Measurements from ENCODE around the gene NMNAT1. TPM values are rescaled to one million over a fixed set of nuclear protein-coding genes. Genes with fewer than 3 reads are reported as not detected.
A peak's percentile ranks its signal among the peaks of the same experiment; 100 is the strongest.

Gene NMNAT1
- total and polyA plus RNA-seq, 7 experiments from 2014 or later = 2.7 to 9.5 (median 7.5) TPM

DNA sequence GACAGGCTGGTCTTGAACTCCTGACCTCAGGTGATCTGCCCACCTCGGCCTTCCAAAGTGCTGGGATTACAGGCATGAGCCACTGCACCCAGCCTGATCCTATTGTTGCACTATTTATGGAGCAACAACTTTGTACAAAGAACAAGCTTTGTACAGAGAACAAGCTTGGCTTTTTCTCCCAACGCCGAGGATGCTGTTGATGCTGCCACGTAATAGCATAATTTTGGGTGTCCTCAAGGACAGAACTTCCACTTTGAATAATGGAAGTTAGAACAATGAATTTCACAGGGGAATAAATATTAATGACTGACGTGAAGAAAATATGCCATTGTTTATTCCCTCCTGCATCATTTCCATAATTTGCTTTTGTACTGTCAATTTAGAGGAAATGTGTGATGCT is 41.0 kb downstream of the NMNAT1 start:
- no peaks in the 10 kb centered on the region for H3K9me3 Mint-ChIP-seq
- Histone ChIP-seq H3K9me3 (ENCODE audit: control insufficient read depth in 2 of 3, low read length in 3 of 3) (no peaks in the 10 kb centered on the region), H3K4me1 (ENCODE audit: control insufficient read depth in 2 of 2, insufficient read depth in 2 of 2, low read length in 2 of 2) (no peaks in the 10 kb centered on the region), H3K27ac (ENCODE audit: low read depth, low read length) (no peak overlapping the region), H3K27me3 (ENCODE audit: control insufficient read depth in 2 of 2, insufficient read depth in 2 of 2, low read length in 2 of 2) (no peaks in the 10 kb centered on the region), H3K36me3 (ENCODE audit: control insufficient read depth in 2 of 3, insufficient read depth in 3 of 3, low read length in 3 of 3) (peaks cover 0 to 20% (median 0%) of the 10 kb centered on the region in 3 experiments), H3K4me3 (ENCODE audit: low read length) (no peak overlapping the region)
- H3K27me3 Mint-ChIP-seq = no peaks in the 10 kb centered on the region
- ATAC-seq = no peak
- intact Hi-C loops (cut with micrococcal nuclease) = no loop called here
- no peaks in the 10 kb centered on the region for H3K4me1 Mint-ChIP-seq
- no peak for DNase-seq
- no peak overlapping the region for H3K4me3 Mint-ChIP-seq
- peaks cover 3 to 22% (median 6%) of the 10 kb centered on the region in 5 donors for H3K36me3 Mint-ChIP-seq
- CTCF ChIA-PET = no interaction called here
- H3K27ac Mint-ChIP-seq = no peak overlapping the region
- POLR2A ChIA-PET = no interaction called here

DNA sequence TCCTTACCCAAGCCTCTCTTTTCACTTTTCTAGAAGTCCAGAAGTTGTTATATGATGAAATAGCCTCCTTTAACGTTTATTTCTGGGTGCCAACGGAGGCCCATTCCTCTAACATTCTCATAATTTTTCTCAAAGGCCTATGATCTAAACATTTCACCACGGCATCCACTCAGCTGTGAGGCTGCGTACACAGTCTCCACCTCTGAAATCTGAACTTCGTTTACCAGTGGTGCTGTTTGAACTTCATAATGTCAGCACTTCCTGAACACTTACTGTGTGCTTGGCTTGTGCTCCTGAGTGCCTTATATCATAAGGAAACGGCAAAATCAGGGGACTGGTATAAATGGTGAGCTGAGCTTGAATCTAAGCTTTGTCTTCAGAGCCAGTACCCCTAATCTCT is 41.7 kb downstream of the NMNAT1 start:
- Histone ChIP-seq H3K4me1 (ENCODE audit: control insufficient read depth in 2 of 2, insufficient read depth in 2 of 2, low read length in 2 of 2) (no peaks in the 10 kb centered on the region), H3K27ac (ENCODE audit: low read depth, low read length) (no peak overlapping the region), H3K9me3 (ENCODE audit: control insufficient read depth in 2 of 3, low read length in 3 of 3) (no peaks in the 10 kb centered on the region), H3K4me3 (ENCODE audit: low read length) (no peak overlapping the region), H3K27me3 (ENCODE audit: control insufficient read depth in 2 of 2, insufficient read depth in 2 of 2, low read length in 2 of 2) (no peaks in the 10 kb centered on the region), H3K36me3 (ENCODE audit: control insufficient read depth in 2 of 3, insufficient read depth in 3 of 3, low read length in 3 of 3) (peaks cover 0 to 20% (median 0%) of the 10 kb centered on the region in 3 experiments)
- intact Hi-C loops (cut with micrococcal nuclease) = no loop called here
- Mint-ChIP-seq H3K9me3 (no peaks in the 10 kb centered on the region), H3K27ac (no peak overlapping the region), H3K4me3 (no peak overlapping the region), H3K27me3 (no peaks in the 10 kb centered on the region), H3K36me3 (peaks cover 3 to 21% (median 6%) of the 10 kb centered on the region in 5 donors), H3K4me1 (no peaks in the 10 kb centered on the region)
- ChIA-PET POLR2A (no interaction called here), CTCF (no interaction called here)
- DNase-seq (no peak), ATAC-seq (no peak)

DNA sequence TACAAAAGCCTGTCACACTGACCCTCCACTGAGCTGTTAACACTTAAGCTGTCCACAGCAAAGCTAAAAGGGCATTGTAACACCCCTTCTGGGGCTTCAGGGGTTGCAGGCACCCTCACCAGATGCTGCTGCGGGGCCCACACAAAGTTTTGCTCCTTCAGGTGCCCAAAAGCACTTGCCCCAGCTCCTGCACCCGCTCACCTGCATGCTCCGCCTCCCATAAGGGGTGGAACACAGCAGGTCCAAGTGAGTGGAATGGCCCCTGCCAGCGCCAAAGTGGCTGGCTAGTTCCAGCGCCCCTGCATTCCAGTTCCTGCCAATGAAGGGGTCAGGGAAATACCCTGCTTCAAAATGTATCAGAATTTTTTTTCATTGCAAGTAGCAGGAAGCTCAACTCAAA is 46.5 kb downstream of the NMNAT1 start:
- ATAC-seq = no peak
- Histone ChIP-seq H3K27ac (ENCODE audit: low read depth, low read length) (no peak overlapping the region), H3K36me3 (ENCODE audit: control insufficient read depth in 2 of 3, insufficient read depth in 3 of 3, low read length in 3 of 3) (no peaks in the 10 kb centered on the region), H3K27me3 (ENCODE audit: control insufficient read depth in 2 of 2, insufficient read depth in 2 of 2, low read length in 2 of 2) (no peaks in the 10 kb centered on the region), H3K9me3 (ENCODE audit: control insufficient read depth in 2 of 3, low read length in 3 of 3) (no peaks in the 10 kb centered on the region), H3K4me3 (ENCODE audit: low read length) (no peak overlapping the region), H3K4me1 (ENCODE audit: control insufficient read depth in 2 of 2, insufficient read depth in 2 of 2, low read length in 2 of 2) (no peaks in the 10 kb centered on the region)
- peaks cover 0 to 1% (median 0%) of the 10 kb centered on the region in 11 donors for H3K9me3 Mint-ChIP-seq
- H3K4me3 Mint-ChIP-seq = no peak overlapping the region
- H3K4me1 Mint-ChIP-seq = peaks cover 0 to 3% (median 0%) of the 10 kb centered on the region in 7 donors
- no peak overlapping the region for H3K27ac Mint-ChIP-seq
- ChIA-PET POLR2A (no interaction called here), CTCF (interaction anchor here (0.6 to 0.7 kb wide), 3 partner anchors 132 to 408 kb away, joined by 3 read pairs; no protein-coding TSS in a partner anchor)
- H3K27me3 Mint-ChIP-seq = peaks cover 0 to 23% (median 10%) of the 10 kb centered on the region in 5 donors
- no peak for DNase-seq
- intact Hi-C loops (cut with micrococcal nuclease) = no loop called here
- peaks cover 0 to 4% (median 3%) of the 10 kb centered on the region in 5 donors for H3K36me3 Mint-ChIP-seq

DNA sequence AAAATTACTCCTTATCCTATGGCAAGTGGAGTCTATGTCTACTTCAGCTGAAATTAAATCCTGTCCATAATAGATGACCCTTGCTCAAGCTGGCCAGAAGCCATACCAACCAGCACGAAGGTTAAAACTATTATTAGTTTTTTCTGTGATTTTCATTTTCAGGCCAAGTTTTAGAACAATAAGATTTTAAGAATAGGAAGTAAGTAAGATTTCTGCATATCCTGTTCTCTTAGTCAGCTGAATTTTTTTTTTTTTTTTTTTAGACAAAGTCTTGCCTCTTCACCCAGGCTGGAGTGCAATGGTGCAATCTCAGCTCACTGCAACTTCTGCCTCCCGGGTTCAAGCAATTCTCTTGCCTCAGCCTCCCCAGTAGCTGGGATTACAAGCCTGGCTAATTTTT is 47.7 kb downstream of the NMNAT1 start:
- H3K9me3 ChIP-seq (ENCODE audit: control insufficient read depth in 2 of 3, low read length in 3 of 3) = no peaks in the 10 kb centered on the region
- Mint-ChIP-seq H3K27me3 (peaks cover 0 to 28% (median 10%) of the 10 kb centered on the region in 5 donors), H3K9me3 (peaks cover 0 to 1% (median 0%) of the 10 kb centered on the region in 11 donors), H3K27ac (peak overlapping the region in 1 of 9 donors; percentile 25), H3K4me3 (no peak overlapping the region), H3K36me3 (peaks cover 0 to 4% (median 0%) of the 10 kb centered on the region in 5 donors), H3K4me1 (peaks cover 0 to 3% (median 0%) of the 10 kb centered on the region in 7 donors)
- ChIA-PET CTCF (no interaction called here), POLR2A (no interaction called here)
- H3K27me3 ChIP-seq (ENCODE audit: control insufficient read depth in 2 of 2, insufficient read depth in 2 of 2, low read length in 2 of 2) = no peaks in the 10 kb centered on the region
- DNase-seq (no peak), ATAC-seq (peak; percentile 31)
- intact Hi-C loops (cut with micrococcal nuclease) = no loop called here
- no peaks in the 10 kb centered on the region for H3K4me1 ChIP-seq (ENCODE audit: control insufficient read depth in 2 of 2, insufficient read depth in 2 of 2, low read length in 2 of 2)
- H3K36me3 ChIP-seq (ENCODE audit: control insufficient read depth in 2 of 3, insufficient read depth in 3 of 3, low read length in 3 of 3) = no peaks in the 10 kb centered on the region
- no peak overlapping the region for H3K4me3 ChIP-seq (ENCODE audit: low read length)
- H3K27ac ChIP-seq (ENCODE audit: low read depth, low read length) = no peak overlapping the region

DNA sequence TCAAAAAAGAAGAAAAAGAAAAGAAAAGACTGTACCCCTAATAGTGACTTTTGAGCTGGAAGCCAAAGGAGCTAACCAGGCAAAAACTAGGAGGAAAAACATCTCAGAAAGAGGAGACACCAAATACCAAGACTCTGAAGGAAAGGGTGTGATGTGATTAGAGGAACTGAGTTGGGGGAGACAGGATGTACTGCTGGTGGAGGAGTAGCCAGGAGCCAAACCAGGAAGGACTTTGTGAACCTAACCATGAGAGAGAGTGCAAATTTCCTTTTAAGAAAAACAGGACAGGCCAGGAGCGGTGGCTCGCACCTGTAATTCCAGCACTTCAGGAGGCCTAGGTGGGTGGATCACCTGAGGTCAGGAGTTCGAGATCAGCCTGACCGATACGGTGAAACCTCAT is 49.6 kb downstream of the NMNAT1 start:
- H3K4me1 ChIP-seq (ENCODE audit: control insufficient read depth in 2 of 2, insufficient read depth in 2 of 2, low read length in 2 of 2) = no peaks in the 10 kb centered on the region
- ChIA-PET CTCF (no interaction called here), POLR2A (no interaction called here)
- H3K27ac ChIP-seq (ENCODE audit: low read depth, low read length) = no peak overlapping the region
- H3K36me3 ChIP-seq (ENCODE audit: control insufficient read depth in 2 of 3, insufficient read depth in 3 of 3, low read length in 3 of 3) = no peaks in the 10 kb centered on the region
- no peak overlapping the region for H3K4me3 ChIP-seq (ENCODE audit: low read length)
- H3K27me3 ChIP-seq (ENCODE audit: control insufficient read depth in 2 of 2, insufficient read depth in 2 of 2, low read length in 2 of 2) = no peaks in the 10 kb centered on the region
- ATAC-seq = no peak
- Mint-ChIP-seq H3K4me3 (no peak overlapping the region), H3K27ac (no peak overlapping the region), H3K36me3 (peaks cover 0 to 4% (median under 1%) of the 10 kb centered on the region in 5 donors), H3K9me3 (peaks cover 0 to 1% (median 0%) of the 10 kb centered on the region in 11 donors), H3K4me1 (peaks cover 5 to 8% (median 6%) of the 10 kb centered on the region in 7 donors), H3K27me3 (peaks cover 9 to 37% (median 19%) of the 10 kb centered on the region in 5 donors)
- intact Hi-C loops (cut with micrococcal nuclease) = no loop called here
- no peaks in the 10 kb centered on the region for H3K9me3 ChIP-seq (ENCODE audit: control insufficient read depth in 2 of 3, low read length in 3 of 3)
- no peak for DNase-seq

DNA sequence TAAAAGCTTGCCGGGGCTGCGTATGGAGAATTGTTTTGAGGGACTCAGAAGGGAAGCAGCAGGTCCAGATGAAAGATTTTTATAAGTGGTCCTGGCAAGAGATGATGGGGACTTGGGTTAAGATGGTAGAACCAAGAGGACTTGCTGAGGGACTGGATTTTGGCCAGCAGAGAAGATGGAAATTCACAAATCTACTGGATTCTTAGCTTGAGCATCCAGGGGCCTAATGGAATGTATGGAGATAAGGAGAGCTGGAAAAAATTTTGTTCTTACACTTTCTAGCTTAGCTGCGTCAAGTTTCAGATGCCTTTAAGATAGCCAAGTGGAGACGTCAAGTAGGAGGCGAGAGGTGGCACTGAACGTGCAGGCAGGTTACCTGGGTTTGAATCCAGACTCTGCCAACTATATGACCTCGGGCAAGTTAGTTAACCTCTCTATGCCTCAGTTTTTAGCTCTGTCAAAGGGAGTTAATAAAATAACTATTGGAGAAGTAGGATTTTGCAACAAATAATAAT is 50.3 kb downstream of the NMNAT1 start:
- Histone ChIP-seq H3K4me3 (ENCODE audit: low read length) (no peak overlapping the region), H3K27me3 (ENCODE audit: control insufficient read depth in 2 of 2, insufficient read depth in 2 of 2, low read length in 2 of 2) (peaks cover 0 to 2% of the 10 kb centered on the region in 2 donors), H3K36me3 (ENCODE audit: control insufficient read depth in 2 of 3, insufficient read depth in 3 of 3, low read length in 3 of 3) (no peaks in the 10 kb centered on the region), H3K27ac (ENCODE audit: low read depth, low read length) (no peak overlapping the region), H3K9me3 (ENCODE audit: control insufficient read depth in 2 of 3, low read length in 3 of 3) (no peaks in the 10 kb centered on the region), H3K4me1 (ENCODE audit: control insufficient read depth in 2 of 2, insufficient read depth in 2 of 2, low read length in 2 of 2) (no peaks in the 10 kb centered on the region)
- H3K4me1 Mint-ChIP-seq = peaks cover 6 to 15% (median 10%) of the 10 kb centered on the region in 7 donors
- H3K36me3 Mint-ChIP-seq = peaks cover 0 to 4% (median 2%) of the 10 kb centered on the region in 5 donors
- ATAC-seq (no peak), DNase-seq (no peak)
- H3K4me3 Mint-ChIP-seq = no peak overlapping the region
- peaks cover 0 to 1% (median 0%) of the 10 kb centered on the region in 11 donors for H3K9me3 Mint-ChIP-seq
- ChIA-PET CTCF (no interaction called here), POLR2A (no interaction called here)
- intact Hi-C loops (cut with micrococcal nuclease) = no loop called here
- peaks cover 16 to 44% (median 26%) of the 10 kb centered on the region in 5 donors for H3K27me3 Mint-ChIP-seq
- no peak overlapping the region for H3K27ac Mint-ChIP-seq
